ENCODE data around the gene YWHAH. TPM values are rescaled to one million over a fixed set of nuclear protein-coding genes. Genes with fewer than 3 reads are reported as not detected.

Gene YWHAH
- total RNA-seq, 2 experiments from 2014 or later, result 173 to 177 TPM

GRCh38 chr22:31933816-31934482, 10.4 kb upstream of the YWHAH start:
- no peaks in the 10 kb centered on the region for H3K4me1 Mint-ChIP-seq
- H3K9me3 Mint-ChIP-seq, result no peaks in the 10 kb centered on the region
- H3K27me3 Mint-ChIP-seq, result no peaks in the 10 kb centered on the region
- no peak overlapping the region for H3K27ac Mint-ChIP-seq
- H3K36me3 Mint-ChIP-seq, result no peaks in the 10 kb centered on the region
- no peak overlapping the region for H3K4me3 Mint-ChIP-seq
- no peak for DNase-seq

GRCh38 chr22:31935961-31936635, 8.2 kb upstream of the YWHAH start:
- H3K9me3 Mint-ChIP-seq, result no peaks in the 10 kb centered on the region
- no peaks in the 10 kb centered on the region for H3K27me3 Mint-ChIP-seq
- H3K36me3 Mint-ChIP-seq, result no peaks in the 10 kb centered on the region
- no peak overlapping the region for H3K4me3 Mint-ChIP-seq
- no peak overlapping the region for H3K27ac Mint-ChIP-seq
- no peak for DNase-seq
- no peaks in the 10 kb centered on the region for H3K4me1 Mint-ChIP-seq

GRCh38 chr22:31937341-31937740, 7.0 kb upstream of the YWHAH start:
- H3K36me3 Mint-ChIP-seq, result no peaks in the 10 kb centered on the region
- H3K27ac Mint-ChIP-seq, result no peak overlapping the region
- no peaks in the 10 kb centered on the region for H3K27me3 Mint-ChIP-seq
- no peaks in the 10 kb centered on the region for H3K9me3 Mint-ChIP-seq
- H3K4me3 Mint-ChIP-seq, result no peak overlapping the region
- H3K4me1 Mint-ChIP-seq, result no peaks in the 10 kb centered on the region
- DNase-seq, result no peak

GRCh38 chr22:31938296-31938695, 6.0 kb upstream of the YWHAH start:
- no peak for DNase-seq
- H3K36me3 Mint-ChIP-seq, result no peaks in the 10 kb centered on the region

GRCh38 chr22:31940506-31940905, 3.8 kb upstream of the YWHAH start:
- H3K27me3 Mint-ChIP-seq, result no peaks in the 10 kb centered on the region
- no peaks in the 10 kb centered on the region for H3K36me3 Mint-ChIP-seq
- no peaks in the 10 kb centered on the region for H3K9me3 Mint-ChIP-seq
- H3K4me1 Mint-ChIP-seq, result peaks cover 13% of the 10 kb centered on the region
- H3K27ac Mint-ChIP-seq, result no peak overlapping the region
- H3K4me3 Mint-ChIP-seq, result no peak overlapping the region
- DNase-seq, result no peak

More at GRCh38 chr22:31938296-31938695, 6.0 kb upstream of the YWHAH start:
- H3K27me3 Mint-ChIP-seq, result no peaks in the 10 kb centered on the region
- H3K4me1 Mint-ChIP-seq, result peaks cover 9% of the 10 kb centered on the region
- no peak overlapping the region for H3K4me3 Mint-ChIP-seq
- no peak overlapping the region for H3K27ac Mint-ChIP-seq
- no peaks in the 10 kb centered on the region for H3K9me3 Mint-ChIP-seq

GRCh38 chr22:31942091-31942490, 2.2 kb upstream of the YWHAH start:
- H3K9me3 Mint-ChIP-seq, result no peaks in the 10 kb centered on the region
- no peak for DNase-seq
- H3K4me3 Mint-ChIP-seq, result no peak overlapping the region
- H3K36me3 Mint-ChIP-seq, result no peaks in the 10 kb centered on the region
- no peak overlapping the region for H3K27ac Mint-ChIP-seq
- H3K4me1 Mint-ChIP-seq, result peaks cover 15% of the 10 kb centered on the region
- no peaks in the 10 kb centered on the region for H3K27me3 Mint-ChIP-seq

GRCh38 chr22:31943206-31943977, 943 bp upstream of the YWHAH start:
- no peaks in the 10 kb centered on the region for H3K9me3 Mint-ChIP-seq
- peaks cover 9% of the 10 kb centered on the region for H3K36me3 Mint-ChIP-seq
- H3K4me1 Mint-ChIP-seq, result peaks cover 24% of the 10 kb centered on the region
- peak overlapping the region; percentile 95 for H3K27ac Mint-ChIP-seq
- peak overlapping the region; percentile 71 for H3K4me3 Mint-ChIP-seq
- H3K27me3 Mint-ChIP-seq, result no peaks in the 10 kb centered on the region
- no peak for DNase-seq

- H3K9me3 Mint-ChIP-seq, result no peaks in the 10 kb centered on the region
- H3K27ac Mint-ChIP-seq, result no peak overlapping the region
- H3K36me3 Mint-ChIP-seq, result peaks cover 11% of the 10 kb centered on the region
- no peaks in the 10 kb centered on the region for H3K27me3 Mint-ChIP-seq
- H3K4me3 Mint-ChIP-seq, result peak overlapping the region; percentile 37
- H3K4me1 Mint-ChIP-seq, result peaks cover 27% of the 10 kb centered on the region
- DNase-seq, result no peak
Observed at GRCh38 chr22:31944700-31945442, 536 bp downstream of the YWHAH start.

- Mint-ChIP-seq H3K4me3 (no peak overlapping the region), H3K27me3 (no peaks in the 10 kb centered on the region), H3K4me1 (peaks cover 31% of the 10 kb centered on the region), H3K36me3 (peaks cover 13% of the 10 kb centered on the region), H3K27ac (no peak overlapping the region), H3K9me3 (no peaks in the 10 kb centered on the region)
- no peak for DNase-seq
Observed at GRCh38 chr22:31945443-31945855, 1.1 kb downstream of the YWHAH start.

- Mint-ChIP-seq H3K27ac (no peak overlapping the region), H3K36me3 (peaks cover 16% of the 10 kb centered on the region), H3K4me1 (peaks cover 37% of the 10 kb centered on the region), H3K4me3 (no peak overlapping the region), H3K27me3 (no peaks in the 10 kb centered on the region), H3K9me3 (no peaks in the 10 kb centered on the region)
- no peak for DNase-seq
Observed at GRCh38 chr22:31945971-31946680, 1.8 kb downstream of the YWHAH start.

GRCh38 chr22:31947296-31947695, 3.0 kb downstream of the YWHAH start:
- Mint-ChIP-seq H3K4me3 (peak overlapping the region; percentile 34), H3K27ac (peak overlapping the region; percentile 47), H3K27me3 (no peaks in the 10 kb centered on the region), H3K36me3 (peaks cover 27% of the 10 kb centered on the region), H3K4me1 (peaks cover 49% of the 10 kb centered on the region), H3K9me3 (no peaks in the 10 kb centered on the region)
- no peak for DNase-seq

GRCh38 chr22:31948002-31948401, 3.7 kb downstream of the YWHAH start:
- Mint-ChIP-seq H3K9me3 (no peaks in the 10 kb centered on the region), H3K36me3 (peaks cover 29% of the 10 kb centered on the region), H3K27ac (no peak overlapping the region), H3K27me3 (no peaks in the 10 kb centered on the region), H3K4me1 (peaks cover 46% of the 10 kb centered on the region), H3K4me3 (no peak overlapping the region)
- DNase-seq, result no peak

GRCh38 chr22:31950226-31950625, 5.9 kb downstream of the YWHAH start:
- H3K9me3 Mint-ChIP-seq, result no peaks in the 10 kb centered on the region
- H3K36me3 Mint-ChIP-seq, result peaks cover 48% of the 10 kb centered on the region
- no peak overlapping the region for H3K4me3 Mint-ChIP-seq
- H3K4me1 Mint-ChIP-seq, result peaks cover 59% of the 10 kb centered on the region
- no peak for DNase-seq
- H3K27ac Mint-ChIP-seq, result no peak overlapping the region
- no peaks in the 10 kb centered on the region for H3K27me3 Mint-ChIP-seq
